IPS-18c (cell line): Measurements from ENCODE around the gene RFX2.
"Not testable (repeated sequence)": the region's sequence is repeated elsewhere in the genome, so short reads cannot be mapped to it uniquely, and the experiment has no call there.

ENCODE experiments used
- H3K4me3 ChIP-seq: 2 replicates; pipeline ENCODE4 v1.7.0; 2013; ENCODE audit warnings: low read depth, mild to moderate bottlenecking, low read length, moderate library complexity; ENCODE audit not compliant: insufficient read depth
- H3K9me3 ChIP-seq: one replicate; pipeline ENCODE4 v1.6.1; 2013; ENCODE audit warnings: mild to moderate bottlenecking, low read length, moderate library complexity; ENCODE audit not compliant: control insufficient read depth, insufficient read depth

RFX2 gene

GRCh38 chr19:6034512-6034911 is 75.8 kb downstream of the RFX2 start:
- no peaks in the 10 kb centered on the region for H3K9me3 ChIP-seq
- H3K4me3 ChIP-seq: no peak overlapping the region

- Histone ChIP-seq H3K9me3 (no peaks in the 10 kb centered on the region), H3K4me3 (no peak overlapping the region)
Measured at GRCh38 chr19:6033744-6034264, 76.5 kb downstream of the RFX2 start.

- H3K9me3 ChIP-seq: no peaks in the 10 kb centered on the region
- no peak overlapping the region for H3K4me3 ChIP-seq
Measured at GRCh38 chr19:6032827-6033226, 77.5 kb downstream of the RFX2 start.

GRCh38 chr19:6032381-6032780 is 77.9 kb downstream of the RFX2 start:
- Histone ChIP-seq H3K9me3 (no peaks in the 10 kb centered on the region), H3K4me3 (no peak overlapping the region)

- Histone ChIP-seq H3K9me3 (no peaks in the 10 kb centered on the region), H3K4me3 (no peak overlapping the region)
Measured at GRCh38 chr19:6030214-6030507, 80.1 kb downstream of the RFX2 start.

- Histone ChIP-seq H3K9me3 (no peaks in the 10 kb centered on the region), H3K4me3 (no peak overlapping the region)
Measured at GRCh38 chr19:6026390-6027227, 83.7 kb downstream of the RFX2 start.

- not testable (repeated sequence) for H3K9me3 ChIP-seq, H3K4me3 ChIP-seq
Measured at GRCh38 chr19:6024756-6025155, 85.5 kb downstream of the RFX2 start.

GRCh38 chr19:6023936-6024335 is 86.4 kb downstream of the RFX2 start:
- no peaks in the 10 kb centered on the region for H3K9me3 ChIP-seq
- H3K4me3 ChIP-seq: no peak overlapping the region

GRCh38 chr19:6023085-6023682 is 87.1 kb downstream of the RFX2 start:
- no peak overlapping the region for H3K4me3 ChIP-seq
- H3K9me3 ChIP-seq: no peaks in the 10 kb centered on the region

GRCh38 chr19:6022570-6023064 is 87.7 kb downstream of the RFX2 start:
- no peaks in the 10 kb centered on the region for H3K9me3 ChIP-seq
- H3K4me3 ChIP-seq: no peak overlapping the region

GRCh38 chr19:6021878-6022569 is 88.3 kb downstream of the RFX2 start:
- H3K4me3 ChIP-seq: no peak overlapping the region
- H3K9me3 ChIP-seq: no peaks in the 10 kb centered on the region

- Histone ChIP-seq H3K4me3 (no peak overlapping the region), H3K9me3 (no peaks in the 10 kb centered on the region)
Measured at GRCh38 chr19:6020972-6021805, 89.1 kb downstream of the RFX2 start.

GRCh38 chr19:6020166-6020882 is 90.0 kb downstream of the RFX2 start:
- Histone ChIP-seq H3K4me3 (no peak overlapping the region), H3K9me3 (no peaks in the 10 kb centered on the region)

GRCh38 chr19:6018786-6019185 is 91.5 kb downstream of the RFX2 start:
- no peaks in the 10 kb centered on the region for H3K9me3 ChIP-seq
- no peak overlapping the region for H3K4me3 ChIP-seq

- H3K4me3 ChIP-seq: no peak overlapping the region
- H3K9me3 ChIP-seq: no peaks in the 10 kb centered on the region
Measured at GRCh38 chr19:6017576-6017975, 92.7 kb downstream of the RFX2 start.

- no peak overlapping the region for H3K4me3 ChIP-seq
- no peaks in the 10 kb centered on the region for H3K9me3 ChIP-seq
Measured at GRCh38 chr19:6015841-6016545, 94.3 kb downstream of the RFX2 start.
